ENCODE data around the gene SLAIN1. TPM values are rescaled to one million over a fixed set of nuclear protein-coding genes. Genes with fewer than 3 reads are reported as not detected.

Gene SLAIN1
- polyA plus RNA-seq, 3 donors = 0.43 to 1.4 (median 0.75) TPM

DNA sequence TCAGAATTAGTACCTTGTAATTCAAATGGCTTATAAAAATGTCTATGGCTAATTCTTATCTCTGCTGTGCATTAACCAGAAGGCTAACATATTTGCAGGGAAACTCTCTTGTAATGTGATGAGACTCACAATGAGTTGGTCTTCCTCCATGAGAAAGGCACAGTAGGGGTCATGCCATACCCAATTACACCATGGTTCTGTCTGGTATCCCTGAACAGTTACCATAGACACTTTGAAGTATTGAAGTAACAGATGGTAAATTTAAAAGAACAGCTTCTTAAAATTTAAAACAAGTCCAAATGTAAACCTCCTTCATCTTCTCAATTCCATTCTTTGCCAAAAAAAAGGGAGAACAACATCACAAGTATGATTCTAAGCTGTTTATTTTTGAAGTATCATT is 22.6 kb upstream of the SLAIN1 start:
- H3K4me3 Mint-ChIP-seq = no peak overlapping the region
- intact Hi-C loops (cut with micrococcal nuclease) = no loop called here

DNA sequence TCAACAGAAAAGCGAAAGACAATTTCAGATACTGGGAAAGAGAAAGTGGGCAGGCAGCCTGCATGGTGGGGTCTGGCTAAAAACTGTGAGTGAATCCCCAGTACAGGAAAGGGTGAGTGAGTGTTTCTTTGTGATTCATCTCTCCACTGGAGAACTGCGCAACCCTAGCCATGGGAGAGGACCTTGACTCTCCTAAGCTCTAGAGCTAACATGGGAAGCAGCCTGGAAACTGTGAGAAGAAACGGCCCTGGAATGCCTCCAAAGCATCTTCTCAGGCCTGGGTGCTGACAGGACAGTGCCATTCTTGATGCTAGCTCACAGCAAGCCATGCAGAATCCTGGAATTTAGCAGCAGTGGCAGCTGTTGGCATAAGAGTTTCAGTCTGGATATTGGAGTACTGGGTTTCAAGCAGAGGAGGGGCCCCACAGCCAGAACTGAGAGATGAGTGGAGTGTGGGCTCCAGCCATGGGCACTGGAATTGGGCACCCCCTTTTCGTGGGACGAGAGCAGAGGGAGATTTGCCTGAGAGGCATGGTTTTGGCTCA is 18.7 kb upstream of the SLAIN1 start:
- H3K9me3 ChIP-seq (replicated peaks in 1 of 2; ENCODE audit: control insufficient read depth in 1 of 2, insufficient read depth in 1 of 2, low read length in 2 of 2) = no peaks in the 10 kb centered on the region
- no peak overlapping the region for H3K4me3 ChIP-seq (replicated peaks in 1 of 3; ENCODE audit: low read depth in 2 of 3, low read length in 3 of 3)
- H3K27ac Mint-ChIP-seq = no peak overlapping the region
- peaks cover 0 to 4% (median 0%) of the 10 kb centered on the region in 3 donors for H3K27me3 Mint-ChIP-seq (ENCODE audit: low read depth in 3 of 3)
- H4K20me1 ChIP-seq (ENCODE audit: insufficient read depth, low read length) = no peaks in the 10 kb centered on the region
- H3K79me2 ChIP-seq (ENCODE audit: insufficient read depth, low read length) = no peaks in the 10 kb centered on the region
- H3K27me3 ChIP-seq (ENCODE audit: control insufficient read depth in 2 of 2, insufficient read depth in 2 of 2, low read length in 2 of 2) = no peaks in the 10 kb centered on the region
- no peaks in the 10 kb centered on the region for H3K4me1 ChIP-seq (ENCODE audit: control insufficient read depth in 1 of 2, insufficient read depth in 2 of 2, low read length in 2 of 2)
- no peak overlapping the region for H3K27ac ChIP-seq (ENCODE audit: low read depth in 1 of 2, low read length in 2 of 2)
- 75% methylated on average over 4 of the region's 5 CpGs for WGBS (ENCODE audit: insufficient coverage)
- H3K4me2 ChIP-seq (replicated peaks; ENCODE audit: extremely low read depth, low read length, poor library complexity, severe bottlenecking) = no peak overlapping the region
- H3K36me3 ChIP-seq (replicated peaks in 1 of 2; ENCODE audit: control insufficient read depth in 1 of 2, insufficient read depth in 2 of 2, low read length in 2 of 2) = no peaks in the 10 kb centered on the region
- TF ChIP-seq, protein P1, sequence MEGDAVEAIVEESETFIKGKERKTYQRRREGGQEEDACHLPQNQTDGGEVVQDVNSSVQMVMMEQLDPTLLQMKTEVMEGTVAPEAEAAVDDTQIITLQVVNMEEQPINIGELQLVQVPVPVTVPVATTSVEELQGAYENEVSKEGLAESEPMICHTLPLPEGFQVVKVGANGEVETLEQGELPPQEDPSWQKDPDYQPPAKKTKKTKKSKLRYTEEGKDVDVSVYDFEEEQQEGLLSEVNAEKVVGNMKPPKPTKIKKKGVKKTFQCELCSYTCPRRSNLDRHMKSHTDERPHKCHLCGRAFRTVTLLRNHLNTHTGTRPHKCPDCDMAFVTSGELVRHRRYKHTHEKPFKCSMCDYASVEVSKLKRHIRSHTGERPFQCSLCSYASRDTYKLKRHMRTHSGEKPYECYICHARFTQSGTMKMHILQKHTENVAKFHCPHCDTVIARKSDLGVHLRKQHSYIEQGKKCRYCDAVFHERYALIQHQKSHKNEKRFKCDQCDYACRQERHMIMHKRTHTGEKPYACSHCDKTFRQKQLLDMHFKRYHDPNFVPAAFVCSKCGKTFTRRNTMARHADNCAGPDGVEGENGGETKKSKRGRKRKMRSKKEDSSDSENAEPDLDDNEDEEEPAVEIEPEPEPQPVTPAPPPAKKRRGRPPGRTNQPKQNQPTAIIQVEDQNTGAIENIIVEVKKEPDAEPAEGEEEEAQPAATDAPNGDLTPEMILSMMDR (IDR thresholded peaks at IDR 0.05) = no peak
- intact Hi-C loops (cut with micrococcal nuclease) = no loop called here
- H3K9ac ChIP-seq (ENCODE audit: insufficient read depth, low read length, poor library complexity, severe bottlenecking) = no peak overlapping the region
- no peak overlapping the region for H2AFZ ChIP-seq (ENCODE audit: insufficient read depth, low read depth, low read length, poor library complexity, severe bottlenecking)
- no peak overlapping the region for H3K4me3 Mint-ChIP-seq
- H3K4me1 Mint-ChIP-seq = no peaks in the 10 kb centered on the region
- H3K36me3 Mint-ChIP-seq = no peaks in the 10 kb centered on the region
- peaks cover 0 to 9% (median 5%) of the 10 kb centered on the region in 7 donors for H3K9me3 Mint-ChIP-seq
- no peak for DNase-seq

More for the DNA sequence above, 22.6 kb upstream of the SLAIN1 start:
- H3K27ac Mint-ChIP-seq = no peak overlapping the region
- DNase-seq = no peak
- Histone ChIP-seq H3K27me3 (ENCODE audit: control insufficient read depth in 2 of 2, insufficient read depth in 2 of 2, low read length in 2 of 2) (no peaks in the 10 kb centered on the region), H3K36me3 (replicated peaks in 1 of 2; ENCODE audit: control insufficient read depth in 1 of 2, insufficient read depth in 2 of 2, low read length in 2 of 2) (no peaks in the 10 kb centered on the region), H3K79me2 (ENCODE audit: insufficient read depth, low read length) (no peaks in the 10 kb centered on the region), H3K4me2 (replicated peaks; ENCODE audit: extremely low read depth, low read length, poor library complexity, severe bottlenecking) (no peak overlapping the region), H3K9ac (ENCODE audit: insufficient read depth, low read length, poor library complexity, severe bottlenecking) (no peak overlapping the region), H4K20me1 (ENCODE audit: insufficient read depth, low read length) (no peaks in the 10 kb centered on the region), H3K9me3 (replicated peaks in 1 of 2; ENCODE audit: control insufficient read depth in 1 of 2, insufficient read depth in 1 of 2, low read length in 2 of 2) (no peaks in the 10 kb centered on the region), H3K4me1 (ENCODE audit: control insufficient read depth in 1 of 2, insufficient read depth in 2 of 2, low read length in 2 of 2) (no peaks in the 10 kb centered on the region), H3K4me3 (replicated peaks in 1 of 3; ENCODE audit: low read depth in 2 of 3, low read length in 3 of 3) (no peak overlapping the region), H2AFZ (ENCODE audit: insufficient read depth, low read depth, low read length, poor library complexity, severe bottlenecking) (no peak overlapping the region), H3K27ac (ENCODE audit: low read depth in 1 of 2, low read length in 2 of 2) (no peak overlapping the region)
- no peaks in the 10 kb centered on the region for H3K27me3 Mint-ChIP-seq (ENCODE audit: low read depth in 3 of 3)
- TF ChIP-seq, protein P1 (IDR thresholded peaks at IDR 0.05) = no peak
- no peaks in the 10 kb centered on the region for H3K36me3 Mint-ChIP-seq
- peaks cover 0 to 9% (median 6%) of the 10 kb centered on the region in 7 donors for H3K9me3 Mint-ChIP-seq
- H3K4me1 Mint-ChIP-seq = no peaks in the 10 kb centered on the region

Data from CD14-positive monocyte (primary cell).